ENCODE results near the gene UTS2R.

The UTS2R gene

DNA sequence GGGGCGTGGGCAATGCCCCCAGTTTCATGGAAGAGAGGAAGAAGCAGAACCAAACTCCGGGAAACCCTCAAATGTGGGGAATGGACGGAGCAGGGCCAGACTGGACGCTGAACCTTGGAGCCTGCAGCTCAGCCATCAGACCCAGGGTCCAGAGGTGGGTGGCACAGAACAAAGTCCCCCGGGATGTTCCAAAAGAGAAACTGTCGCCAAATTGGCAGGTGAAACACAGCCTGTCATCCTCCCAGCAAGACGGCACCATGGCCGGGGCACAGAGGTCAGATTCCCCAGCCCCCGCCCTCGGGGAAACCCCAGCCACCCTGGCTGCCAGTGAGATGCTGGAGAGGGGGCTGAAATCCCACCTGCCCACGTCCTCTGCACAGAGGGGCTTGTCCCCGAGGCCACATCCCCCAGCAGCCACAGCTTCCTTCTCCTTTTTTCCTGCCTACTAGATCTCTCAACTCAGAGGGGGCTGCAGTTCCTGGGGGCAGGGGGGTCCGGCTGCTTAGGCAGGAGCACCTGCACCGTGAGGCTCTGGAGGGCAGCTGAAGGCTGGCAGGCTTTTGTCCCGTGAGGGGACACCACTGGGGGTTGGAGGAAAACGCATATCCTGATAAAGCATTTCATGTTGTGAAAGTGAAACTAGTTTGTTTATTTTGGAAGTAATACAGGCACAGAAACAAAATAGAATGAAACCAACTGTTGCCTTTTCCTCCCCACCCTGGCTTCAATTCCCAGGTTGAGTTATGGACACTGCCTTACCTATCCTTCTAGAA, 36.8 kb upstream of the UTS2R start:
- no peak for TF ChIP-seq SPI1 (IDR thresholded peaks at IDR 0.05; ENCODE audit: borderline replicate concordance, low read depth)
- Histone ChIP-seq H3K27ac (replicated peaks) (no peak overlapping the region), H3K27me3 (ENCODE audit: insufficient read depth, poor library complexity, severe bottlenecking) (peaks cover 39% of the 10 kb centered on the region), H3K4me3 (replicated peaks; ENCODE audit: insufficient read depth, low read length) (peak overlapping the region; percentile 37)
- no peak for DNase-seq (ENCODE audit: low read depth in 1 of 2, low spot score in 1 of 2)

DNA sequence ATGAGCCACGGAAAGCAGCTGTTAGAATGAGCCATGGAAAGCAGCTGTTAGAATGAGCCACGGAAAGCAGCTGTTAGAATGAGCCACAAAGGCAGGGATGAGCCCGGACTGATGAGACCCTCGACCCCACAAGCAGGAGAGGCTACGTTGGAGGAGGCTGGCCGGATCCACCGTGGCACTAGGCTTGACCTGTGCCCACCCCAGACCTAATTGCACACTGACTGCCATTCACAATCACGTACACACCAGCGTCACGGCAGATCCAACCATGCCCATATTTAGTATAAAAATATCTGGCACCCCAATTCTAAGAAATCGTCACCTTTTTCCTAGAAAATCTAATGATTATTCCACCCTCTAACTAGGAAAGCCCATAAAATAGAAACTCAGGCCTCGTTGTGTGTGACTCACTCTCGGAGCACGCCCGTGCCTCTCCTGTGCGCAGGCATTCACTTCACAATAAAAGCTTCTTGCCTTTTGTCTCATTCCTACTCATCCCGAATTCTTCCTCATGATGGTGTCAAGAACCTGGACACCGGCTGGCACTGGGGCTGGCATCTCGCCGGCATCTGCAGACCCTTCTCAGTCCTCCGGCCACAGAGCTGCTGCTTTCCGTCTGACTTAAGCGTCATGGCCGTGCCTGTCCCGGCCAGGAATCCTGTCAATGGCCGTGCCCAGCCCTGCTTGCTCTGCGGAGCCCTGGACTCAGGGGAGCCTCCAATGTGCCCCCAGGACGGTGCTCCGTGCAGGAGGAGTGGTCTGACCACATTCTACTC, 32.5 kb upstream of the UTS2R start:
- TF ChIP-seq SPI1 (IDR thresholded peaks at IDR 0.05; ENCODE audit: borderline replicate concordance, low read depth) (no peak), POLR2AphosphoS5 (IDR thresholded peaks at IDR 0.05; ENCODE audit: low read depth) (no peak), GABPA (IDR thresholded peaks at IDR 0.05; ENCODE audit: low read depth) (no peak)
- TF ChIP-seq, protein P1, sequence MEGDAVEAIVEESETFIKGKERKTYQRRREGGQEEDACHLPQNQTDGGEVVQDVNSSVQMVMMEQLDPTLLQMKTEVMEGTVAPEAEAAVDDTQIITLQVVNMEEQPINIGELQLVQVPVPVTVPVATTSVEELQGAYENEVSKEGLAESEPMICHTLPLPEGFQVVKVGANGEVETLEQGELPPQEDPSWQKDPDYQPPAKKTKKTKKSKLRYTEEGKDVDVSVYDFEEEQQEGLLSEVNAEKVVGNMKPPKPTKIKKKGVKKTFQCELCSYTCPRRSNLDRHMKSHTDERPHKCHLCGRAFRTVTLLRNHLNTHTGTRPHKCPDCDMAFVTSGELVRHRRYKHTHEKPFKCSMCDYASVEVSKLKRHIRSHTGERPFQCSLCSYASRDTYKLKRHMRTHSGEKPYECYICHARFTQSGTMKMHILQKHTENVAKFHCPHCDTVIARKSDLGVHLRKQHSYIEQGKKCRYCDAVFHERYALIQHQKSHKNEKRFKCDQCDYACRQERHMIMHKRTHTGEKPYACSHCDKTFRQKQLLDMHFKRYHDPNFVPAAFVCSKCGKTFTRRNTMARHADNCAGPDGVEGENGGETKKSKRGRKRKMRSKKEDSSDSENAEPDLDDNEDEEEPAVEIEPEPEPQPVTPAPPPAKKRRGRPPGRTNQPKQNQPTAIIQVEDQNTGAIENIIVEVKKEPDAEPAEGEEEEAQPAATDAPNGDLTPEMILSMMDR (IDR thresholded peaks at IDR 0.05; ENCODE audit: insufficient read depth, low read length): no peak
- TF ChIP-seq, protein P2, sequence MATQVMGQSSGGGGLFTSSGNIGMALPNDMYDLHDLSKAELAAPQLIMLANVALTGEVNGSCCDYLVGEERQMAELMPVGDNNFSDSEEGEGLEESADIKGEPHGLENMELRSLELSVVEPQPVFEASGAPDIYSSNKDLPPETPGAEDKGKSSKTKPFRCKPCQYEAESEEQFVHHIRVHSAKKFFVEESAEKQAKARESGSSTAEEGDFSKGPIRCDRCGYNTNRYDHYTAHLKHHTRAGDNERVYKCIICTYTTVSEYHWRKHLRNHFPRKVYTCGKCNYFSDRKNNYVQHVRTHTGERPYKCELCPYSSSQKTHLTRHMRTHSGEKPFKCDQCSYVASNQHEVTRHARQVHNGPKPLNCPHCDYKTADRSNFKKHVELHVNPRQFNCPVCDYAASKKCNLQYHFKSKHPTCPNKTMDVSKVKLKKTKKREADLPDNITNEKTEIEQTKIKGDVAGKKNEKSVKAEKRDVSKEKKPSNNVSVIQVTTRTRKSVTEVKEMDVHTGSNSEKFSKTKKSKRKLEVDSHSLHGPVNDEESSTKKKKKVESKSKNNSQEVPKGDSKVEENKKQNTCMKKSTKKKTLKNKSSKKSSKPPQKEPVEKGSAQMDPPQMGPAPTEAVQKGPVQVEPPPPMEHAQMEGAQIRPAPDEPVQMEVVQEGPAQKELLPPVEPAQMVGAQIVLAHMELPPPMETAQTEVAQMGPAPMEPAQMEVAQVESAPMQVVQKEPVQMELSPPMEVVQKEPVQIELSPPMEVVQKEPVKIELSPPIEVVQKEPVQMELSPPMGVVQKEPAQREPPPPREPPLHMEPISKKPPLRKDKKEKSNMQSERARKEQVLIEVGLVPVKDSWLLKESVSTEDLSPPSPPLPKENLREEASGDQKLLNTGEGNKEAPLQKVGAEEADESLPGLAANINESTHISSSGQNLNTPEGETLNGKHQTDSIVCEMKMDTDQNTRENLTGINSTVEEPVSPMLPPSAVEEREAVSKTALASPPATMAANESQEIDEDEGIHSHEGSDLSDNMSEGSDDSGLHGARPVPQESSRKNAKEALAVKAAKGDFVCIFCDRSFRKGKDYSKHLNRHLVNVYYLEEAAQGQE (IDR thresholded peaks at IDR 0.05; ENCODE audit: insufficient replicate concordance, low read depth): no peak
- Histone ChIP-seq H3K4me3 (replicated peaks; ENCODE audit: insufficient read depth, low read length) (no peak overlapping the region), H3K27ac (replicated peaks) (no peak overlapping the region), H3K27me3 (ENCODE audit: insufficient read depth, poor library complexity, severe bottlenecking) (peaks cover 4% of the 10 kb centered on the region)
- no peak for DNase-seq (ENCODE audit: low read depth in 1 of 2, low spot score in 1 of 2)

DNA sequence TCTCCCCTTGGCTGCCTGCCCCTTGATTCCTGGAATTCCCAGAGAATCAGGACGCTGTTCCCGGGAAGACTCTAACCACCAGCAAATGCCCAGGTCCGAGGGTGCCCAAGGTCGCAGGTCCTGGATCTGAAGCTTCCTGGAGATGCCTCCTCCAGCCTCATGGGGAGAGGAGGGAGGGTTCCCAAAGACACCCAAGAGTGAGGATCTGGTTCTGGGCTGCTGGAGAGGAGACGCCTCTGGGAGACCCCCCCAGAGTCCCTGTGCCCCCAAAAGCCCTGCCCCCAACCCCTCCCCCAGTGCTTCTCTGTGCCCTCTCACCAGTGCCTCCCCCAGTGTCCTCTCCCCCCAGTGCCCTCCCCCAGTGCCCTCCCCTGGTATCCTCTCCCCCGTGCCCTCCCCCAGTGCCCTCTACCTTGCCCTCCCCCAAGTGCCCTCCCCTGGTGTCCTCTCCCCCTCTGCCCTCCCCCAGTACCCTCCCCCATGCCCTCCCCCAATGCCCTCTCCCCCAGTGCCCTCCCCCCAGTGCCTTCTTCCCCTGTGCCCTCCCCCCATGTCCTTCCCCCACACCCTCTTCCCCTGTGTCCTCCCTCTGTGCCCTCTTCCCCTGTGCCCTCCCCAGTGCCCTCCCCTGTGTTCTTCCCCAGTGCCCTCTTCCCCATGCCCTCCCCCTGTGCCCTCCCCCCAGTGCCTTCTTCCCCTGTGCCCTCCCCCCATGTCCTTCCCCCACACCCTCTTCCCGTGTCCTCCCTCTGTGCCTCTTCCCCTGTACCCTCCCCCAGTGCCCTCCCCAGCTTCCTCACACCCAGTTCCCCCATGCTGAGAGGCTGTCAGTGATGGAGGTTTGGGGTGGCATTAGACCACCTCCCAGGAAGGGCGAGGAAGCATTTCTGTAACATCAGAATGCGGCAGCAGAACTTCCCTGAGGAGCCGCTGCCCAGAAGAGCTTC, 31.7 kb upstream of the UTS2R start:
- TF ChIP-seq GABPA (IDR thresholded peaks at IDR 0.05; ENCODE audit: low read depth): no peak
- TF ChIP-seq, protein P1 (IDR thresholded peaks at IDR 0.05; ENCODE audit: insufficient read depth, low read length): no peak
- TF ChIP-seq, protein P2 (IDR thresholded peaks at IDR 0.05; ENCODE audit: insufficient replicate concordance, low read depth): no peak
- no peak for TF ChIP-seq SPI1 (IDR thresholded peaks at IDR 0.05; ENCODE audit: borderline replicate concordance, low read depth)
- TF ChIP-seq POLR2AphosphoS5 (IDR thresholded peaks at IDR 0.05; ENCODE audit: low read depth): no peak
- peak; percentile 64 to 91 for DNase-seq (ENCODE audit: low read depth in 1 of 2, low spot score in 1 of 2)
- H3K27ac ChIP-seq (replicated peaks): no peak overlapping the region
- no peak overlapping the region for H3K4me3 ChIP-seq (replicated peaks; ENCODE audit: insufficient read depth, low read length)
- no peaks in the 10 kb centered on the region for H3K27me3 ChIP-seq (ENCODE audit: insufficient read depth, poor library complexity, severe bottlenecking)

Measured in HL-60 (cell line).